Embryonic facial prominence (tissue), 1 donor: Measurements from ENCODE around the gene CDCP2.
"Not testable (repeated sequence)": the region's sequence is repeated elsewhere in the genome, so short reads cannot be mapped to it uniquely, and the experiment has no call there.

ENCODE experiments used
- DNase-seq: peaks from one replicate; pipeline ENCODE4 v3.0.0-alpha.2; 2016; ENCODE audit errors: extremely low spot score

The CDCP2 gene

DNA sequence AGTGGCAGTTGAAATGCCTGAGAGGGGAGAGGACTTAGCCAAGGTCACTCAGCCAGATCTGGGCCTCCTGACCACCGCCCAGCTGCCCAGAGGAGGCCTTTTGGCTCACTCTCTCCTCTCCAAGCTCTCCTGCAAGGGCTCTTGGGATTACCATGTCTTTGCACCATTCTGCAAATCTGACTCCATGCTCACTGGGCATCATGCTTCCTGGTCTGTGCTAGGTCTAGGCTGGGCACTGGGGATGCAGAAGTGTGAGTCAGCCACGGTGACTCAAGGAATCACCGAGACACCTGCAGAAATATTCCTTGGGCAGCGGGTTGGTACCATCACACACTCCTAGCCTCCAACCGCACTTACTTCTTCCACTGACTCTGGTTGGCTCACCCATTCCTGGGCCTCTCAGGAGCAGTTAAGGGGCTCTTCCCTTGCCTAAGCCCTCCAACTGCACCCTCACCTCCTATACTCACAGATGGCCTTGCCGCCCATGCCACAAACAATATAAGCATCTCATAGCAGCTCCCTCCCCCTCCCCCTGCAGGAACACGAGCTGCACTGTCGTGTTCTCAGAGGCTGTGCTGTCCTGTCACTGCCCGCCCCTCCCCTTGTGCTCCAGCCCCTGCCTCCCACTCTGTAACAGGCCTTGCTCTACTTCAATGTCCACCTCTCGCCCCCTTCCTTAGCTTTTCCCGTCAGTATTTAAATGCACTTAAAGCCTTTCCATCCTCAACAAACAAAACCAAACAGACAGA, 34.8 kb downstream of the CDCP2 start:
- DNase-seq, result no peak

DNA sequence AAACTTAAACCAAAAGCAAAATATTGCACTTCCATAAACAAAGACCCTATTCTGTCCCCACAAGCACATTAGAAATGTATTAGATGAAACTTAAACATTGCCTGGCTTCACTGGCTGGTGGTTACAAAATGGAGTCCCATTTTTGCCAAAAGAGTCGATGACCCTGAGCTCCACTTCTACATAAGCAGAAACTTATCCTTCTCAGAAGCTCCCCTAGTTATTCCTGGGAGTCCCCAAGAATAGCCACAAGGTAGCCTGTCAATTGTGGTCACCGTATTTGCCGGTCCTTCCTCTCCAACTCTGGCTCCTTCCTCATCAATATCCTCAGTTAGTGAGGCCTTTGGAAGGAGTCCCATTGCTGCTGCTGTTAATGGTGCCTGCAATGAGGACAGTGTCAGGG, 37.3 kb downstream of the CDCP2 start:
- no peak for DNase-seq

DNA sequence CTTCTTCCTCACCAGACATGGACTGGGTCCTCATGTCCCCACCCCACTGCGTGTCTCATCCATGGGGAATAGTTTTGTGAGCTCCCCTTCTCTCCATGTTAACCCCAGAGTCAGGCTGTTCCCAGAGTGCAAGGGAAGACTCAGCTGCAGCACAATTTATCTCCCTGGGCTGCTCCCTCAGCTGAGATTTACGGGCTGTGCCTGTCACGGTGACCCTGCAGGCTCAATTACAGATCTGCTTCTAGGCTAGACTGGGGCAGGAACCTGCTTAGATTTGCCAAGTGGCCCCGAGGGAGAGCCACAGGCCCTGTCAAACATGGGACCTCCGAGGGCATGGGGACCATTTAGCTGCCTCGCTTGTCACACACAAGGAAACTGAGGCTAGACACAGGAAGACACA, 37.8 kb downstream of the CDCP2 start:
- DNase-seq, result no peak

DNA sequence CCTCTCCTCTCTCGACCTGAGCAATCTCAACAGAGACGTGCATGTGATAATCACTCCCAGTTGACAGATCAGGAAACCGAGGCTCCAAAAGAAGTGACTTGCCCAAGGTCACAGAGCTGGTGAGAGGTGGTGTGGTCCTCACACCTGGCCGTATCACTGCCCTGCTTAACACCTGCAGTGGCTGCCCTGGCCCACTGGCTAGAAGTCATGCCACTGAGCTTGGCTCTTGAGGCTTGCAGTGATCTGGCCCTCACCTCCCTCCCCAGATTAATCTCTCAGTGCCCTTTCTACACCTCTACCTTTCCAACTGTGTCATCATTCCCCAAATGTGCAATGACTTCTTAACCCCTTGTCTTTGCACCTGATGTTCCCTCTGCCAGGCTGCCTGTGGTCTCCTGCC, 38.8 kb downstream of the CDCP2 start:
- DNase-seq, result no peak

DNA sequence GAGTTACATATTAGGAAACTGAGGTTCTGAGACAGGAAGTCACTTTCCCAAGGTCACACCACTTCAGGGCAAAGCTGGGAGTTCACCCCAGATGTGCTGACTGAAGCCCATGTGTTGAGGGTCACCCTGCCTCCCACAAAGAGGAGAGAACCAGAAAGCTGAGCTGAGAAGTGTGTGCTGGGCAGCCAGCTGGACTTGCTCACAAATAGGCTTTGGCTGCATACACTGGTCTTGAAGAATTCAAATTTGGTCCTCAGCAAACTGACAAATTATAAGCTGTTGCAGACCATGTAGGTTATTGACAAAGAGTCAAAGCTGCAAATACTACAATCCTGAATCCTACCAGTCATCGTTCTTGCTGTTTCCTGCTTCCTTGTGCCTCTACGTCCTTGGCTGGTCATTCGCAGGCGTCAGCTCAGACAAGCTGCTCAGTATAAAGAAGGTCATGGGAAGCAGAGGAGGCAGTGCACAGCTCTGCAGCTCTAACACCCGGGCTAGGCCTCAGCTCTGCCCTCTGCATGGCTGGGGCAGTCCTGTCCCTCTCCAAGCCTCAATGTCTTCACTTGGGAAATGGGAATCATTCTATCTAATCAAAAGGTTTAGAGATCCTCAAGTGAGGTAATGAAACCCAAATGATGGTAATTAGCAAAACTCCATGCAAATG, 40.0 kb downstream of the CDCP2 start:
- DNase-seq, result no peak

DNA sequence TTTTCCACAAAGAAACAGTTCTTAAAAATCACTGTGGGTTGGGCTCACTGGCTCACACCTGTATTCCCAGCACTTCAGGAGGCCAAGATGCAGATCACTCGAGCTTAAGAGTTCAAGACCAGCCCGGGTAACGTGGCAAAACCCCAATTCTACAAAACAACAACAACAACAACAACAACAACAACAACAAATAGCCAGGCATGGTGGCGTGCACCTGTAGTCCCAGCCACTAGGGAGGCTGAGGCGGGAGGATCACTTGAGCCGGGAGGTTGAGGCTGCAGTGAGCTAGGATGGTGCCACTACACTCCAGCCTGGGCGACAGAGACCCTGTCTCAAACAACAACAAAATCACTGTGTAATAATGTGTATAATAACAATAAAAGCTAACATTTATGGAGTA, 40.8 kb downstream of the CDCP2 start:
- no peak for DNase-seq

DNA sequence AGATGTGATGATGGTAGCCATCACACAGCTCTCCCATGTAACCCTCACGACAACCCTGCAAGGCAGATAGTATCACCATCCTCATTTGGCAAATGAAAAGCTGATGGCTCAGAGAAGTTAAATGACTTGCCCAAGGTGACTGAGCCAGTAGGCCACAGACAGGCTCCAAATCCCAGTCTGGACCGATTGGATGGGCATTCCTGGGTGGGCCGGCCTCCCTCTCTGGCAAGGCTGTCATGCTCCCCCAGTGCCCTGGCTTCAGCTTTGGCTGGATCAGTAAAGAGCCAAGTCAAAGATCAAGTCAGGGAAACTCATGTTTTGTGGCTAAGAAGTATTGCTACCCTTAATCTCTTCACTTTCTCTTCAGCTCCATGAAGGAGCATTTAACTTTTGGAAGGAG, 41.2 kb downstream of the CDCP2 start:
- no peak for DNase-seq

DNA sequence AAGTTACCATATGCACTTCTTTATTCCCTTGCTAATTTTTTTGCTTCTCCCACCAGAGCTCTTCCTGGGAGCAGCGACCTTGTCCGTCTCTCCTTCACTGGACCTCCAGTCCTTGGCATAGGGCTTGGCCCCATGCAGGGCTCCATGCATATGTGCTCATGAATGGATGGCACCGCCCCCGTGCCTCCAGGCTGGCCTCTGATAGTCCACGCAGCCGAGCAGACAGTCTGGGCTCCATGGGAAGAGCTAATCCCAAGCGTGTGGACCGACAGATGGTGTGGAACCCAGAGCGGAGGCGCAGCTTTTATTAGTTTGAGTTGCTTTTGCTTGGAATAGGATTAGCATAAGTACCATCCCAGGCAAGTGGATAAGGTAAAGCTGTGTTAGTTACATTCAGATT, 41.8 kb downstream of the CDCP2 start:
- no peak for DNase-seq

DNA sequence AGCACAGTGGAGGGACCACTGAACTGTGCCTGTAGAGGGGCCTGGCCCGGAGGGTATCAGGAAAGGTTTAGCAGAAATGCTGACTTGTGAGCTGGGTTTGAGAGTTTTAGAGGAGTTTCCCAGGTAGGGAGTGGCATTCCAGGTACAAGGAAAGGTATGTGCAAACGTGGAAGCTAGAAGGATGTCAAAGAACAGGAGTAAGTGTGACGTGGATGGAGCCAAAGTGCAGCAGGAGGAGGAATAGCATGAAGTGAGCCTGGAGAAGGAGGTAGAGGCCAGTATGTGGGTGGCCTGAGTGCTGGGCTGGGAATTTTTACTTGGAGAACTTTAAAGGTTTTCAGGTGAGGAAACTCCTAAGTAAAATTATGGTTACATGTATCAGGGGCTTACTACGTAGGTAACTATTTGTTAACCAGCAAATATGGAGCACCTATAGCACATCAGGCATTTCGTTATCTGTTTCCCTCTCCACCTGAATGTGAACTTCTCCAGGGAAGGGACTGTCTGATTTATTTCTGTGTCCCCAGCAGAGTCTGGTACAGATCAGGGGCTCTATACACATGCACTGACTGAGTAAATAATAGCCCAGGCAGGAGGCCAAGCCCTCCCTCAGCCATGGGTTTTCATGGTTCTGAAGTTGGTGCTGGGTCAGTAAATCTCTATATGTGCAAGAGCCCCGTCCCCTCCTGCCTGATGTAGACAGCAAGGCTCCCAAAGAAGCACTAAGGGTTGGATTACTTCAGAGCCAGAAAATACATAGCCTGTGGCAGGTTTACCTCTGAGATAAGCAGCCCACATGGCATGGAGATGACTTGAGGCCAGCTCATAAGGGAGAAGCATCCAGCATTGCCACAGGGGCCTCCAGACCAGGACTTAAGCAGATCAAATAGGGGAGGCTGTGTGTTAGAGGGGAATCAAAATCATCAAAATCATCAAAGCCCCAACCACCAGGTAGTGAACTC, 43.4 kb downstream of the CDCP2 start:
- DNase-seq, result no peak

DNA sequence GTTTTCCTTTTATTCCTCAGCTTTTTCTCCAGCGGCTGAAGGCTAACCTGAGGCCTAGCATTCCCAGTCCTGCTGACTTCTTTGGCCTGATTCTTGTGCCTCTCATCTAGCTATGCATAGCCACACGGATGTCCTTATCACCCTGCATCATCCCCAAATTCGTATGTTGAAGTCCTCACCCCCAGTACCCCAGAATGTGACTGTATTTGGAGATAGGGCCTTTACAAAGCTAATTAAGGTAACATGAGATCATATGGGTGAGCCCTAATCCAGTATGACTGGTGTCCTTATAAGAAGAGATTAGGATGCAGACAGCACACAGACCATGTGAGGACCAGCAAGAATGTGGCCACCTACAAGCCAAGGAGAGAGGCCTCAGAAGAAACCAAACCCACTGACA, 44.6 kb downstream of the CDCP2 start:
- DNase-seq, result no peak

DNA sequence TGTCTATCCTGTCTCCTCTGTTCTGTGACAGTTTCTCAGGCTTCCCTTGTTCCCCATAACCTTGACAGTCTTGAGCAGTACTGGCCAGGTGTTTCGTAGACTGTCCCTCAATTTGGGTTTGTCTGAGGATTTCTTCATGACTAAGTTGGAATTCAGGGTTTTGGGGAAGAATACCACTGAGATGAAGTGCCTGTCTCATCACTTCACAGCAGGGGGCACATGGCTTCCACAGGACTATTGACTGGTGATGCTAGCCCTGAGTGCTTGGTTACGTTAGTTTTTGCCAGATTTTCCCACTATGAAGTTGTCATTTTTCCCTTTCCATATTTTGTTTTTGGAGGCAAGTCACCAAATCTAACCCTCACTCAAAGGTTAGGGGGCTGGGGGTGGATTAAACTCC, 45.7 kb downstream of the CDCP2 start:
- no peak for DNase-seq

DNA sequence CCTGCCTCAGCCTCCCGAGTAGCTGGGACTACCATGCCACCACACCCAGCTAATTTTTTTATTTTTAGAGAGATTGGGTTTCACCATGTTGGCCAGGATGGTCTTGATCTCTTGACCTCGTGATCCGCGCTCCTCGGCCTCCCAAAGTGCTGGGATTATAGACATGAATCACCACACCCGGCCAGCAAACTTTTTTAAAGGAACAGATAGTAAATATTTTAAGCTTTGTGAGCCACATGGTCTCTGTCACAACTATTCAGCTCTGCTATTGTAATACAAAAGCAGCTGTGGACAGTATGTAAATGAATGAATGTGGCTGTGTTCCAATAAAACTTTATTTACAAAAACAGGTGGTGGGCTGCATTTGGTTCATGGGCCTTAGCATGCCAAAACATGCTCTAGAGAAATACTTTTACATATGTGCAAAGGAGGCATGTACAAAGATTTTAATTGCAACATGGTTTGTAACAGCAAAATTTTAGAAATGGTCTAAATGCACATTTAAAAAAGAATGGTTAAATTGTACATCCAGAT, 47.0 kb downstream of the CDCP2 start:
- DNase-seq, result no peak

DNA sequence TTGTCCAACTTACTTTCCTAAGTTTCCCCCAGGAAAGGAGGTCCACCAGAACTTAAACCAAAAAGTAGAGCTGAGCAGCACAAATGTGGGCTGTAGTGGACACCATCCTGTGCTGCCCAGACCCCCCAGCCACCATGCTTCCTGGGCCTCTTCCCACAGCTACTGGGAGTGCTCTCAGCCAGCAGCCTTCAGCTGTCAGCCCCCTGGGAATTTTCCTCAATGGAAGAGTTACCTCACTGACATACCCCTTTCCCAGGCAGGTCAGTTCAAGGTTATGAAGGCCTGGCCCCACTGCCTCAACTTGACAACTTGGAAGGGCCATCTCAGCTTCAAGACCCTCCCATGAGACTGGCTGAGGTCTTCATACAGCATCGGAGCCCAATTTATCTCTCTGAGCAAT, 47.7 kb downstream of the CDCP2 start:
- no peak for DNase-seq

DNA sequence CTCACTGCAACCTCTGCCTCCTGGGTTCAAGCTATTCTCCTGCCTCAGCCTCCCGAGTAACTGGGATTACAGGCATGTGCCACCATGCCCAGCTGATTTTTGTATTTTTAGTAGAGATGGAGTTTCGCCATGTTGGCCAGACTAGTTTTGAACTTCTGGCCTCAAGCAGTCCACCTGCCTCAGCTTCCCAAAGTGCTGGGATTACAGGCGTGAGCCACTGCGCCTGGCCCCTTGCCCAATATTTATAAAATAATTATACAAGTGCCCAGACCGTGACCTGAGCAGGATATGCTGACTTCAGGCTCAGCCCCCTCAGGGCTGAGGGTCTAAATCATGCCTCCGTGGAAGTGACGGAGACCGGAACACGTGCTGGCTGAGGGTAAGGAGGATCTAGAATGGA, 48.2 kb downstream of the CDCP2 start:
- not testable (repeated sequence) for DNase-seq

DNA sequence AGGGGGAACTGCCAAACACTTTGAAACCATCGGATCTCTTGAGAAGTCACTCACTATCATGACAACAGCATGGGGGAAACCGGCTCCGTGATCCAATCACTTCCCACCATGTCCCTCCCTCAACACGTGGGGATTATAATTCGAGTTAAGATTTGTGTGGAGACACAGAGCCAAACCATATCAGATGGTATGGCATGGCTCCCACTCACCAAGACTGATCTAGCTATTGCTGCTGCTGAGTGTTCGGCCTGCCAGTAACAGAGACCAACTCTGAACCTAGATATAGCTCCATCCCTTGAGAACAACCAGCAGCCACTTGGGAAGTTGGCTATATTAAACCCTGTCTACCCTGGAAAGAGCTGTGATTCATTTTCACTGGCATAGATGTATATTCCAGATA, 49.4 kb downstream of the CDCP2 start:
- DNase-seq, result no peak

DNA sequence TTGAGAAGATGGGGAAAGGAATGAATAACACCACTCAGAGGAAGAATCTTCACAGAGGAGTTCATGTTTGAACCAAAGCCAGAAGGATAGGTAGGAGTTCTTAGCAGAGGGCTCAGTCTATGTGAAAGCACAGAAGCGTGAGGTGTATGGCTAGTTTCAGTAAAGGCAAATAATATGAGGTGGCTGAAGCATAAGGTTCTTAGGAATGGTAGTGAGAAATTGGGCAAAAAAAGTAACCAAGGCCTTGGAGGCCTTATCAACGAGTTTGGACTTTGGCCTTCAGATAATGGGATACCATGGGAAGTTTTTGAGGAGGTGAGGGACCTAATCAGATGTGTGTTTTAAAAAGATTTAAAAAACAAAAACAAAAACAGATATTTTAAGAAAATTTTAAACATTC, 52.3 kb downstream of the CDCP2 start:
- DNase-seq, result no peak

DNA sequence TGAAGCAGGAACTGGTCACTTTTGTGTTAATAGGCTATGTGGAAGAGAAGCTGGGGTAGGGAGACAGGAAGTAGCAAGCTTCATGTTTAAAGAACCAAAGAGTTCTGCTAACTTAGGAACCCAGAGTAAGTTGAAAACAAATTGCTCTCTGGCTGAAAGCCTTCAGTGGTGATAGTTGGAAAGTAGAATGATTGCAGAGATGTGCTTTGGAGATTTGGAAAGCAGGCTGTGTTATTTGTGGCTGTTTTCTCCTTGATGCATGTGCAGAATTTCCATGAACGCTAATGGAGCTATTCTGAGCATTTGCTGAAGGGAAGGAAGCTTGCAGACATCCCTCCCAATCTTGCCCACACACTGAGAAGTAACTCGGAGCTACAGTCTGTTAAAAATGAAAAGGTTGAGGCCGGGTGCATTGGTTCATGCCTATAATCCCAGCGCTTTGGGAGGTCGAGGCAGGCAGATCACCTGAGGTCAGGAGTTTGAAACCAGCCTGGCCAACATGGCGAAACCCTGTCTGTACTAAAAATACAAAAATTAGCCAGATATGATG, 53.7 kb downstream of the CDCP2 start:
- no peak for DNase-seq

DNA sequence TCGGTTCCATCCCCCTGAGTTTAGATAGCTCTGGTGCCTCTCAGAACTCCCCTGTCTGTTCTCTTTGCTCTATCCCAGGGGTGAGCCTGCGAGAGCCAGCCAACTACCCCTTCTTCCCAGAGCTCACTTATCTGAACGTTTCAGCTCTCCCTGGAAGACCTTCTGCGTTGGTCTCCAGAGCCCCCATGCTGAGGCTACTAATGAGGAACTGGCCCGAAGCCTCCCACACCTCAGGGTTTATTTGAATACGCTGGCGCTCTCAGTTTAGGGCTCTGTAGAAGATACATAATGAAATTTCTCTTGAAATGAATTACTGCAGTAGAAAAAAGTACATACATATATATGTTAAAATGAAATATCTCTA, 55.9 kb downstream of the CDCP2 start:
- no peak for DNase-seq

DNA sequence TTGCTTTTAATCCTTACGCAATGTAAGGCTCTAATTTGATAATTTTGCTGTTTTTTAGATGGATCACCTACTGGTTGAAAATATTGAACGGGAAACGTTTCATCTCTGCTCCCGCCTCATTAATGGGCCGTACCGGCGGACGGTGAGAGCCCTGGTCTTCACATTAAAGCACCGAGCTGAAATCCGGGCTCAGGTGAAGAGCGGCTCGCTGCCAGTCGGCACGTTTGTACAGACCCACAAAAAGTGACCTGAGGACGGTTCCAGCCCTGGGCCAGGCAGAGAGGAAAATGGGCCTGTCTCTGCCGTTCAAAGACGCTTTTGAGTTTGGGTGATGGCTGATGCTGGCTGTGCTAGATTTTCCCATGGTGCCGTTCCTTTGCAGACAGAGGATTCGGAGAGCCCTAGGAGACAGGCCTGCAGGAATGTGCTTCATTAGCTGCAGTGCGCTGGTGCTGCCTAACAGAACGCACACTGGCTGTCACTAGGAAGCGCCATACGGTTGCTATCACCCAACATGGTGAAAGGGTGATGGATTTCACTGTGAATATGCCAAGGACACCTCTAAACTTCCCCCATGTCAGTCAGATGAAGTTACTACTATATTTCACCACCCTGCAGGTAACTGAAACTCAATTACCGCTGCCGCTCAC, 56.4 kb downstream of the CDCP2 start:
- DNase-seq, result no peak

DNA sequence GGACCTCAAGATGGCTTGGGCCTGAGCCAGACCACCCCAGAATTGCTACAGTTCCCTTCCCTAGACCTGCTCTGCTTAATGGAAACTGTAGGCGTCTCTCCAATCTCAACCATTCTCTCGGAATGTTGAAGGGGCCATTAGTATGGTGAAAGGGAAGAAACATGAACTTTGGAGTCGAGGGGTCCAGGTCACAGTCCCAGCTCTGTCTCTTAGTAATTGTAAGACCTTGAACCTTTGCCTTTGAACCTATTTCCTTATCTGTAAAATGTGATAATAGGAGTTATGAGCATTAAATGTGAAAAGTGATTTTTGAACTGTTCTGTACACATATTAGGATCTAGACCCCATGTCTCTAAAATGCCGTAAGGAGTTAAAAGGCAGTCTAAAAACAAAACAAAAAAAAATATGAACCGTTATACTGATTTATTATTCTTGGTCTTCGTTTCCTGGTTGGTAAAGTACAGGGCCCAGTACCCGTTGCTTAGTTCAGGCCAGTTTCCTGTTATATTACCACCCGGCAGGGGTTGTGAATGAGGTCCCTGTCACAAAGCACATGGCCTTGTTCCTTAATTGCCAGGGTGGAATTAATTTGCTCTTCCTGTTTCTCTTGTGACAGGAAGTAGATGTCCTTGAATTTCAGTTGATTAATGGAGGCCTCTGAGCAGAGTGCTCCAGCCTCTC, 57.1 kb downstream of the CDCP2 start:
- DNase-seq, result no peak

DNA sequence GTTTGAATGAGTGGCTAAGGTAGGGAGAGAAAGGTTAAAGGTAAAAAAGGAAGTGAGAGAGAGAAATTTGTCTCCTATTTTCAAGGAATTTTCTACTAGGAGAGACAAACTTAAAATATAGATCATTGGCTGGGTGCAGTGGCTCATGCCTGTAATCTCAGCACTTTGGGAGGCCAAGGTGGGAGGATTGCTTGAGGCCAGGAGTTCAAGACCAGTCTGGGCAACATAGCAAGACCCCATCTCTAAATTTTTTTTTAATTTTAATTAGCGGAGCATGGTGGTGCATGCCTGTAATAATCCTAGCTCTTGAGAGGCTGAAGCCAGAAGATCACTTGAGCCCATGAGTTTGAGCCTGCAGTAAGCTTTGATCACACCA, 58.1 kb downstream of the CDCP2 start:
- DNase-seq, result not testable (repeated sequence)
